ENCODE results near the gene TMEM205.

GRCh38 chr19:11332822-11333221 is 13.2 kb downstream of the TMEM205 start:
- TF ChIP-seq POLR2A (IDR thresholded peaks at IDR 0.05) (no peak), CTCF (IDR thresholded peaks at IDR 0.05) (no peak)

All from lower leg skin (tissue), 3 donors.